K562 (cell line): ENCODE data around the gene ZC3H10. TPM values are rescaled to one million over a fixed set of nuclear protein-coding genes. Genes with fewer than 3 reads are reported as not detected.

Experiments
- BRD4 ChIP-seq: fragments of 200-600 bp; sonication (generic); IDR thresholded peaks from 2 replicates; pipeline ENCODE4 v1.6.1; 2017; ENCODE audit warnings: inconsistent platforms
- CC2D1A ChIP-seq: fragments of 450-650 bp; IDR thresholded peaks from 2 replicates; pipeline ENCODE4 v1.6.1; 2017; ENCODE audit warnings: mild to moderate bottlenecking
- CHD1 ChIP-seq: fragments of 200-600 bp; sonication (generic); IDR thresholded peaks from one replicate; pipeline ENCODE4 v1.6.1; 2012; ENCODE audit warnings: mild to moderate bottlenecking, moderate library complexity, low read length, inconsistent platforms
- E2F3 ChIP-seq: fragments of 250-450 bp; sonication (Bioruptor Pico); IDR thresholded peaks from 2 replicates; pipeline ENCODE4 v1.4.0; 2020; ENCODE audit warnings: mild to moderate bottlenecking
- KLF13 ChIP-seq: fragments of 450-650 bp; IDR thresholded peaks from 2 replicates; pipeline ENCODE4 v1.6.1; 2016; ENCODE audit warnings: missing genetic modification characterization, low read depth, mild to moderate bottlenecking, missing compliant biosample characterization, moderate library complexity, borderline replicate concordance
- MAZ ChIP-seq, 2 experiments: fragments of 450-650 bp in 1 of 2; sonication (generic) in 1 of 2; formaldehyde crosslinking; IDR thresholded peaks in 1 of 2; conservative IDR thresholded peaks in 1 of 2; 2 replicates each; pipeline versions ENCODE4 v1.4.0 to v1.5.0; 2020; ENCODE audit warnings: mild to moderate bottlenecking in 1 of 2, missing genetic modification reagents in 1 of 2
- MCM5 ChIP-seq: fragments of 450-650 bp; IDR thresholded peaks from 2 replicates; pipeline ENCODE4 v1.6.1; 2016; ENCODE audit warnings: low read depth
- PCBP1 ChIP-seq: fragments of 200-400 bp; formaldehyde crosslinking; IDR thresholded peaks from 2 replicates; pipeline ENCODE4 v1.6.1; 2018; ENCODE audit warnings: mild to moderate bottlenecking, low read depth, low read length; ENCODE audit not compliant: poor library complexity, severe bottlenecking
- POLR2A ChIP-seq: fragments of 450-650 bp; conservative IDR thresholded peaks from 2 replicates; pipeline ENCODE4 v1.6.1; 2016
- POLR2B ChIP-seq: fragments of 450-650 bp; IDR thresholded peaks from 2 replicates; pipeline ENCODE4 v1.6.1; 2018; ENCODE audit warnings: low read depth; ENCODE audit not compliant: partially characterized antibody
- RFX7 ChIP-seq: fragments of 250-450 bp; sonication (Bioruptor Pico); IDR thresholded peaks from 2 replicates; pipeline ENCODE4 v1.5.1; 2021; ENCODE audit warnings: mild to moderate bottlenecking
- SLC30A9 ChIP-seq: fragments of 250-450 bp; sonication (Bioruptor Pico); IDR thresholded peaks from 2 replicates; pipeline ENCODE4 v1.8.0; 2022; ENCODE audit warnings: mild to moderate bottlenecking, moderate library complexity
- ZFPM2 ChIP-seq: fragments of 250-450 bp; sonication (Bioruptor Pico); IDR thresholded peaks from 2 replicates; pipeline ENCODE4 v1.5.1; 2022; ENCODE audit warnings: mild to moderate bottlenecking
- ZNF146 ChIP-seq: IDR thresholded peaks from one replicate; pipeline ENCODE4 v1.6.1; 2018; ENCODE audit warnings: missing compliant biosample characterization; ENCODE audit not compliant: unreplicated experiment
- ZNF280B ChIP-seq: fragments of 250-450 bp; sonication (Bioruptor Pico); IDR thresholded peaks from 2 replicates; pipeline ENCODE4 v1.5.1; 2021; ENCODE audit warnings: mild to moderate bottlenecking
- ZNF644 ChIP-seq: fragments of 200-800 bp; sonication (Bioruptor generic); IDR thresholded peaks from 2 replicates; pipeline ENCODE4 v1.6.1; 2016; ENCODE audit warnings: low read depth, missing genetic modification characterization, missing compliant biosample characterization
- polyA plus RNA-seq, 8 experiments: library from polyadenylated mRNA; depleted of rRNA in 4 of 8; stranded (reverse) in 5 of 8; unstranded in 3 of 8; fragments of >200 nt; fragmentation: Nextera tagmentation in 2 of 8; fragmentation: Illumina TruSeq in 1 of 8; extraction: Ambion mirVana in 2 of 8; extraction: Trizol in 1 of 8; gene quantifications; 2 replicates each; pipeline versions ENCODE4 v1.2.1 to v1.2.3, GENCODE V29; 2011 to 2014; ENCODE audit warnings: inconsistent platforms in 1 of 8, missing spikeins in 1 of 8
- total RNA-seq, 7 experiments: library from RNA; depleted of rRNA in 6 of 7; stranded (reverse); fragments of >200 nt in 6 of 7; fragmentation: Illumina TruSeq in 2 of 7; extraction: Trizol in 2 of 7; gene quantifications; 2 replicates each; pipeline versions ENCODE4 v1.2.1 to v1.2.3, GENCODE V29; 2011 to 2021; ENCODE audit warnings: low replicate concordance in 1 of 7
- TF ChIP-seq, protein P1 (sequence below): fragments of 450-650 bp; IDR thresholded peaks from 2 replicates; pipeline ENCODE4 v1.6.1; 2016; ENCODE audit warnings: mild to moderate bottlenecking, moderate library complexity

The ZC3H10 gene
- total and polyA plus RNA-seq, 9 of the 15 experiments (the other 6 are each of a cell fraction or from before 2014, with no cell fraction given), result 0.31 to 4.1 (median 1.6) TPM

DNA sequence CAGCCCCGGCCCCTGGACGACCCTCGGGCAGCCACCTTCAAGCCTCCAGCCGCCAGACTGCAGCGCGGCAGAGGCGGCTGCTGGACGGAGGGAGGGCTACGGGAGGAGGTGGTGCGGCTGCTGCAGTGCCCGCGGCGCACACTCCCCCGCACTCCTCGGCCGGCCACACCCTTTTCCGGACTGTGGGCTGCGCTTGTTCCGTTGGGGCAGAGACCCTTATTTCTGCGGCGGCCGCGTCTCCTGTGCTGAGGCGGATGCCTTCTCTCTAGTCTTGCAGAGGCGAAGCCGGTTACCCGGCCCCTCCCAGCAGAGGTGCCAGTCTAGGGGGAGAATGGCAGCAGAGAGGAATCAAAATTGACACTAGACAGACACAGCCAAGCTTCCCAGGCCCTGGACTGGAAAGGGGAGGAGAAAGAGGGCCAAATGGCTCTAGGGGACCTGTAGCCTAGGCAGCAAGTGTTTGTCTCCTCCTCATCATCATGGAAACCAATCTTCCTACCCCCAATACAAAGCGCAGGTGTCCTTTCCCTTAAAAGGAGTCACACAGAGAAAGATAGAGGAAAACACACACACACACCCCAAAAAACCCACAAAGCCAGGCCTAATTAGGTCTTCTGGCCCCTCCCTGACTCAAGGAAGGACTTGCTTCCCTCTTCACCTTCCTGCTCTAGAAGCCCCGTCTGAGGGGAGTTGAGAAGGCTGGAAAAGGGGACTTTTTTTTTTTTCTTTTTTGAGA, 11.3 kb downstream of the ZC3H10 start (continued):
- TF ChIP-seq BRD4, result no peak; the same call in 1 of the 2 replicates
- TF ChIP-seq ZNF146 (CRISPR knock-in tag), result no peak
- TF ChIP-seq ZNF644 (tag), result no peak
- peak; percentile 80 for TF ChIP-seq KLF13 (tag)
- TF ChIP-seq POLR2A, result peak; percentile 76; the same call in 1 of the 2 replicates
- TF ChIP-seq POLR2B, result peak; percentile 87
- no peak for TF ChIP-seq RFX7 (CRISPR knock-in tag)
- TF ChIP-seq ZFPM2 (CRISPR knock-in tag), result no peak
- TF ChIP-seq PCBP1, result peak; percentile 55
- no peak for TF ChIP-seq CHD1
- no peak for TF ChIP-seq CC2D1A
- no peak for TF ChIP-seq SLC30A9 (CRISPR knock-in tag)
- TF ChIP-seq ZNF280B, result no peak
- TF ChIP-seq, protein P1, sequence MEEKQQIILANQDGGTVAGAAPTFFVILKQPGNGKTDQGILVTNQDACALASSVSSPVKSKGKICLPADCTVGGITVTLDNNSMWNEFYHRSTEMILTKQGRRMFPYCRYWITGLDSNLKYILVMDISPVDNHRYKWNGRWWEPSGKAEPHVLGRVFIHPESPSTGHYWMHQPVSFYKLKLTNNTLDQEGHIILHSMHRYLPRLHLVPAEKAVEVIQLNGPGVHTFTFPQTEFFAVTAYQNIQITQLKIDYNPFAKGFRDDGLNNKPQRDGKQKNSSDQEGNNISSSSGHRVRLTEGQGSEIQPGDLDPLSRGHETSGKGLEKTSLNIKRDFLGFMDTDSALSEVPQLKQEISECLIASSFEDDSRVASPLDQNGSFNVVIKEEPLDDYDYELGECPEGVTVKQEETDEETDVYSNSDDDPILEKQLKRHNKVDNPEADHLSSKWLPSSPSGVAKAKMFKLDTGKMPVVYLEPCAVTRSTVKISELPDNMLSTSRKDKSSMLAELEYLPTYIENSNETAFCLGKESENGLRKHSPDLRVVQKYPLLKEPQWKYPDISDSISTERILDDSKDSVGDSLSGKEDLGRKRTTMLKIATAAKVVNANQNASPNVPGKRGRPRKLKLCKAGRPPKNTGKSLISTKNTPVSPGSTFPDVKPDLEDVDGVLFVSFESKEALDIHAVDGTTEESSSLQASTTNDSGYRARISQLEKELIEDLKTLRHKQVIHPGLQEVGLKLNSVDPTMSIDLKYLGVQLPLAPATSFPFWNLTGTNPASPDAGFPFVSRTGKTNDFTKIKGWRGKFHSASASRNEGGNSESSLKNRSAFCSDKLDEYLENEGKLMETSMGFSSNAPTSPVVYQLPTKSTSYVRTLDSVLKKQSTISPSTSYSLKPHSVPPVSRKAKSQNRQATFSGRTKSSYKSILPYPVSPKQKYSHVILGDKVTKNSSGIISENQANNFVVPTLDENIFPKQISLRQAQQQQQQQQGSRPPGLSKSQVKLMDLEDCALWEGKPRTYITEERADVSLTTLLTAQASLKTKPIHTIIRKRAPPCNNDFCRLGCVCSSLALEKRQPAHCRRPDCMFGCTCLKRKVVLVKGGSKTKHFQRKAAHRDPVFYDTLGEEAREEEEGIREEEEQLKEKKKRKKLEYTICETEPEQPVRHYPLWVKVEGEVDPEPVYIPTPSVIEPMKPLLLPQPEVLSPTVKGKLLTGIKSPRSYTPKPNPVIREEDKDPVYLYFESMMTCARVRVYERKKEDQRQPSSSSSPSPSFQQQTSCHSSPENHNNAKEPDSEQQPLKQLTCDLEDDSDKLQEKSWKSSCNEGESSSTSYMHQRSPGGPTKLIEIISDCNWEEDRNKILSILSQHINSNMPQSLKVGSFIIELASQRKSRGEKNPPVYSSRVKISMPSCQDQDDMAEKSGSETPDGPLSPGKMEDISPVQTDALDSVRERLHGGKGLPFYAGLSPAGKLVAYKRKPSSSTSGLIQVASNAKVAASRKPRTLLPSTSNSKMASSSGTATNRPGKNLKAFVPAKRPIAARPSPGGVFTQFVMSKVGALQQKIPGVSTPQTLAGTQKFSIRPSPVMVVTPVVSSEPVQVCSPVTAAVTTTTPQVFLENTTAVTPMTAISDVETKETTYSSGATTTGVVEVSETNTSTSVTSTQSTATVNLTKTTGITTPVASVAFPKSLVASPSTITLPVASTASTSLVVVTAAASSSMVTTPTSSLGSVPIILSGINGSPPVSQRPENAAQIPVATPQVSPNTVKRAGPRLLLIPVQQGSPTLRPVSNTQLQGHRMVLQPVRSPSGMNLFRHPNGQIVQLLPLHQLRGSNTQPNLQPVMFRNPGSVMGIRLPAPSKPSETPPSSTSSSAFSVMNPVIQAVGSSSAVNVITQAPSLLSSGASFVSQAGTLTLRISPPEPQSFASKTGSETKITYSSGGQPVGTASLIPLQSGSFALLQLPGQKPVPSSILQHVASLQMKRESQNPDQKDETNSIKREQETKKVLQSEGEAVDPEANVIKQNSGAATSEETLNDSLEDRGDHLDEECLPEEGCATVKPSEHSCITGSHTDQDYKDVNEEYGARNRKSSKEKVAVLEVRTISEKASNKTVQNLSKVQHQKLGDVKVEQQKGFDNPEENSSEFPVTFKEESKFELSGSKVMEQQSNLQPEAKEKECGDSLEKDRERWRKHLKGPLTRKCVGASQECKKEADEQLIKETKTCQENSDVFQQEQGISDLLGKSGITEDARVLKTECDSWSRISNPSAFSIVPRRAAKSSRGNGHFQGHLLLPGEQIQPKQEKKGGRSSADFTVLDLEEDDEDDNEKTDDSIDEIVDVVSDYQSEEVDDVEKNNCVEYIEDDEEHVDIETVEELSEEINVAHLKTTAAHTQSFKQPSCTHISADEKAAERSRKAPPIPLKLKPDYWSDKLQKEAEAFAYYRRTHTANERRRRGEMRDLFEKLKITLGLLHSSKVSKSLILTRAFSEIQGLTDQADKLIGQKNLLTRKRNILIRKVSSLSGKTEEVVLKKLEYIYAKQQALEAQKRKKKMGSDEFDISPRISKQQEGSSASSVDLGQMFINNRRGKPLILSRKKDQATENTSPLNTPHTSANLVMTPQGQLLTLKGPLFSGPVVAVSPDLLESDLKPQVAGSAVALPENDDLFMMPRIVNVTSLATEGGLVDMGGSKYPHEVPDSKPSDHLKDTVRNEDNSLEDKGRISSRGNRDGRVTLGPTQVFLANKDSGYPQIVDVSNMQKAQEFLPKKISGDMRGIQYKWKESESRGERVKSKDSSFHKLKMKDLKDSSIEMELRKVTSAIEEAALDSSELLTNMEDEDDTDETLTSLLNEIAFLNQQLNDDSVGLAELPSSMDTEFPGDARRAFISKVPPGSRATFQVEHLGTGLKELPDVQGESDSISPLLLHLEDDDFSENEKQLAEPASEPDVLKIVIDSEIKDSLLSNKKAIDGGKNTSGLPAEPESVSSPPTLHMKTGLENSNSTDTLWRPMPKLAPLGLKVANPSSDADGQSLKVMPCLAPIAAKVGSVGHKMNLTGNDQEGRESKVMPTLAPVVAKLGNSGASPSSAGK, result no peak; the same call in 1 of the 2 replicates
- TF ChIP-seq MAZ (CRISPR knock-in tag; conservative IDR thresholded peaks at IDR 0.05 in 1 of 2, IDR thresholded peaks at IDR 0.05 in 1 of 2), result peak; percentile 75 to 84
- TF ChIP-seq E2F3, result no peak
- TF ChIP-seq MCM5, result no peak
